Ascending aorta (tissue), 2 donors: ENCODE measurements around the gene CARD10. TPM values are rescaled to one million over a fixed set of nuclear protein-coding genes. Genes with fewer than 3 reads are reported as not detected.
"Not testable (repeated sequence)": the region's sequence is repeated elsewhere in the genome, so short reads cannot be mapped to it uniquely, and the experiment has no call there.

Experiments used
- DNase-seq, 2 donors: peaks; one replicate each; pipeline ENCODE4 v3.0.0-alpha.2; 2019; ENCODE audit warnings: low spot score in 2 of 2
- H3K27ac ChIP-seq, 2 donors: fragments of 200-600 bp; sonication (generic); one replicate each; pipeline ENCODE4 v1.5.1; 2016 to 2017; ENCODE audit warnings: mild to moderate bottlenecking in 1 of 2
- H3K27me3 ChIP-seq: fragments of 200-600 bp; sonication (generic); one replicate; pipeline ENCODE4 v1.5.1; 2017
- H3K36me3 ChIP-seq, 2 donors: fragments of 200-600 bp; sonication (generic); one replicate each; pipeline ENCODE4 v1.5.1; 2016
- H3K4me1 ChIP-seq, 2 donors: fragments of 200-600 bp; sonication (generic); one replicate each; pipeline ENCODE4 v1.5.1; 2016 to 2017; ENCODE audit warnings: mild to moderate bottlenecking in 1 of 2
- H3K4me3 ChIP-seq, 2 donors: fragments of 200-600 bp; sonication (generic); one replicate each; pipeline ENCODE4 v1.5.1; 2016 to 2017; ENCODE audit warnings: mild to moderate bottlenecking in 1 of 2
- H3K9me3 ChIP-seq, 2 donors: fragments of 200-600 bp; sonication (generic); one replicate each; pipeline ENCODE4 v1.5.1; 2016
- intact Hi-C: fragments of 100-400 bp; cut with DNase I; formaldehyde crosslinking; loops from one replicate; pipeline ENCODE4 v1.15.1; 2023
- total RNA-seq: library from RNA; depleted of rRNA; stranded (reverse); fragments of >200 nt; gene quantifications from one replicate; pipeline ENCODE4 v1.1.0, GENCODE V29; 2016
- TF ChIP-seq, protein P1 (sequence below), 3 experiments: fragments of 200-600 bp in 2 of 3; fragments of 450-650 bp in 1 of 3; sonication (generic) in 2 of 3; IDR thresholded peaks; one replicate each; pipeline ENCODE4 v1.5.1; 2016 to 2019; ENCODE audit warnings: antibody characterized with exemption in 3 of 3, mild to moderate bottlenecking in 1 of 3, moderate library complexity in 1 of 3

Gene CARD10
- total RNA-seq, 1 donor from 2014 or later = 21.0 TPM

DNA sequence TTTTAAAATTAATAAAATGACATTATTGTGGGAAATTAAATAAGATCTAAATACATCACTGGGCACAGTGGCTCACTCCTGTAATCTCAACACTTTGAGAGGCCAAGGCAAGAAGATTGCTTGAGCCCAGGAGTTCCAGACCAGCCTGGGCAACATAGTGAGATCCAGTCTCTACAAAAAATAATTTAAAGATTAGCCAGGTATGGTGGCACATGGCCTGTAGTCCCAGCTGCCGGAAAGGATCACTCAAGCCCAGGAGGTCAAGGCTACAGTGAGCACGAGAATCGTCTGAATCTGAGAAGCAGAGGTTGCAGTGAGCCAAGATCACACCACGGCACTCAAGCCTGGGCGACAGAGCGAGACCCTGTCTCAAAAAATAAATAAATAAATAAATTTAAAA lies 15.9 kb upstream of the CARD10 start:
- no peak overlapping the region for H3K27ac ChIP-seq
- TF ChIP-seq, protein P1, sequence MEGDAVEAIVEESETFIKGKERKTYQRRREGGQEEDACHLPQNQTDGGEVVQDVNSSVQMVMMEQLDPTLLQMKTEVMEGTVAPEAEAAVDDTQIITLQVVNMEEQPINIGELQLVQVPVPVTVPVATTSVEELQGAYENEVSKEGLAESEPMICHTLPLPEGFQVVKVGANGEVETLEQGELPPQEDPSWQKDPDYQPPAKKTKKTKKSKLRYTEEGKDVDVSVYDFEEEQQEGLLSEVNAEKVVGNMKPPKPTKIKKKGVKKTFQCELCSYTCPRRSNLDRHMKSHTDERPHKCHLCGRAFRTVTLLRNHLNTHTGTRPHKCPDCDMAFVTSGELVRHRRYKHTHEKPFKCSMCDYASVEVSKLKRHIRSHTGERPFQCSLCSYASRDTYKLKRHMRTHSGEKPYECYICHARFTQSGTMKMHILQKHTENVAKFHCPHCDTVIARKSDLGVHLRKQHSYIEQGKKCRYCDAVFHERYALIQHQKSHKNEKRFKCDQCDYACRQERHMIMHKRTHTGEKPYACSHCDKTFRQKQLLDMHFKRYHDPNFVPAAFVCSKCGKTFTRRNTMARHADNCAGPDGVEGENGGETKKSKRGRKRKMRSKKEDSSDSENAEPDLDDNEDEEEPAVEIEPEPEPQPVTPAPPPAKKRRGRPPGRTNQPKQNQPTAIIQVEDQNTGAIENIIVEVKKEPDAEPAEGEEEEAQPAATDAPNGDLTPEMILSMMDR (IDR thresholded peaks at IDR 0.05) = no peak
- no peaks in the 10 kb centered on the region for H3K36me3 ChIP-seq
- no peaks in the 10 kb centered on the region for H3K9me3 ChIP-seq
- no peak for DNase-seq
- H3K4me1 ChIP-seq = peaks cover 0 to 4% of the 10 kb centered on the region in 2 donors
- no peak overlapping the region for H3K4me3 ChIP-seq
- no peaks in the 10 kb centered on the region for H3K27me3 ChIP-seq
- intact Hi-C loops = no loop called here

DNA sequence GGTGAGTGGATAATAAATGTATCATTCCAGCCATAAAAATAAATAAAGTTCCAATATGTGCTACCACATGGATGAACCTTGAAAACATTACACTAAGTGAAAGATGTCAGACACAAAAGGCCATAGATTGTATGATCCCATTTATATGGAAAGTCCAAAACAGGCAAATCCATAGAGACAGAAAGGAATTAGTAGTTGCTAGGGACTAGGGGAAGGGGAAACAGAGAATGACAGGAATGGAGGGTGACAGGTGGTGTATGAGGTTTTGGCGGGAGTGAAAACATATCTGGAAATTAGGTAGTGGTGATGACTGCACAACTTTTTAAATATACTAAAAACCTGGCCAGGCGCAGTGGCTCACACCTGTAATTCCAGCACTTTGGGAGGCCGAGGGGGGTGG lies 15.2 kb upstream of the CARD10 start:
- Histone ChIP-seq H3K36me3 (no peaks in the 10 kb centered on the region), H3K4me3 (no peak overlapping the region), H3K9me3 (no peaks in the 10 kb centered on the region), H3K4me1 (peaks cover 0 to 4% of the 10 kb centered on the region in 2 donors), H3K27me3 (no peaks in the 10 kb centered on the region), H3K27ac (no peak overlapping the region)
- TF ChIP-seq, protein P1 (IDR thresholded peaks at IDR 0.05) = no peak
- no peak for DNase-seq
- intact Hi-C loops = no loop called here

DNA sequence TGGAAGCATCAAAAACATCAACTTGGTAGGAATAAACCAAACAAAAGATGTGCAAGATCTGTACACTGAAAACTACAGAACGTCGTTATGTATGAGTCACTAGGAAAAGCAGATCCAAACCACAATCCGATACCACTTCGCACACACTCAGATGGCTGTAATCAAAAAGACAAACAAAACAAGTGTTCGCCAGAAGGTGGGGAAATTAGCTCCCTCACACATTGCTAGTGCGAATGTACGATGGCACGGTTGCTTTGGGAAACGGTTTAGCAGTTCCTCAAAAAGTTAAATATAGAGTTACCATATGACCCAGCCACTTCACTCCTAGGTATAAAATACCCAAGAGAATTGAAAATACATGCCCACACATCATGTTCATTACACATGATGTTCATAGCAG lies 14.8 kb upstream of the CARD10 start:
- intact Hi-C loops = no loop called here
- DNase-seq = no peak
- Histone ChIP-seq H3K27ac (no peak overlapping the region), H3K4me3 (no peak overlapping the region), H3K4me1 (peaks cover 0 to 4% of the 10 kb centered on the region in 2 donors), H3K9me3 (no peaks in the 10 kb centered on the region), H3K36me3 (no peaks in the 10 kb centered on the region), H3K27me3 (no peaks in the 10 kb centered on the region)
- TF ChIP-seq, protein P1 (IDR thresholded peaks at IDR 0.05) = no peak

DNA sequence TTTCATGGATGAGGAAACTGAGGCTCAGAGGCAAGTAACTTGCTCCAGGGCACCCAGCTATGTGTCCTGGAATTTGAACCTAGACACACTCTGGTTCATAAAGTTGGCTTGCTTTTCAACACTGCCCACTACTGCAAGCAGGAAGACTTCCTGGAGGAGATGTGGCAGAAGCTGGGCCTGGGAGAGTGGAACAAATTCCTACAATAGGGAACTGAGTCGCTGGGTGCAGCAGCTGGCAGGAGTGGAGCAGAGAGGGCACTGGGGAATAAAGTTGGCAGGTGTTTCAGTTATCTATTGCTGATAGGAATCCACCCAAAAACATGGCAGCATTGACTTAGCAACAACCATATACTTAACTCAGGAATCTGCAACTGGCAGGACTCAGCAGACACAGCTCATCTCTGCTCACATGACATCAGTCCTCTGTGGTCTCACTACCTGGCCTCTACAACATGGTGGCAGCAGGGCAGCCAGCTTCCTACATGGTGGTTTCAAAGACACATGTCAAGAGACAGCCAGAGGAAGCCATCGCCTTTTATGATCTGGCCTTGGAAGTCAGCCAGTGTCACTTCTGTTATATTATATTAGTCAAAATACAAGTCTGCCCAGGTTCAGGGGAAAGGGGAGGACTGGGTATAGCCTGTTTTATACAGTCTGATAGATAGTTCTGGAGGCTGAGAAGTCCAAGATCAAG lies 10.6 kb upstream of the CARD10 start:
- intact Hi-C loops = no loop called here
- Histone ChIP-seq H3K4me1 (no peaks in the 10 kb centered on the region), H3K27ac (no peak overlapping the region)

DNA sequence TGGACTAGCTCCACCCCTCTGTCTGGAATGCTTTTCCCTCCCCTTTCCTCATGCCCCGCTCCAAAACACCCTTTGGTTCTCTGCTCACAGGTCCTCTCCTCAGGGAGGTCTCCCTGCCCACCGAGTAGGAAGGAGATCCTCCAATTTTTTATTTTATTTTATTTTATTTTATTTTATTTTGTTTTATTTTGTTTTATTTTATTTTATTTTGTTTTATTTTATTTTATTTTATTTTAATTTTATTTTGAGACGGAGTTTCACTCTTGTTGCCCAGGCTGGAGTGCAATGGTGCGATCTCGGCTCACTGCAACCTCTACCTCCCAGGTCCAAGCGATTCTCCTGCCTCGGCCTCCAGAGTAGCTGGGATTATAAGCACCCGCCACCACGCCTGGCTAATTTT lies 8.7 kb upstream of the CARD10 start:
- H3K27ac ChIP-seq, DNase-seq, H3K4me3 ChIP-seq, intact Hi-C loops, H3K9me3 ChIP-seq, H3K4me1 ChIP-seq, H3K27me3 ChIP-seq, H3K36me3 ChIP-seq: not testable (repeated sequence)

More for the DNA sequence above, 10.6 kb upstream of the CARD10 start:
- H3K36me3 ChIP-seq = no peaks in the 10 kb centered on the region
- no peak overlapping the region for H3K4me3 ChIP-seq
- no peaks in the 10 kb centered on the region for H3K9me3 ChIP-seq
- DNase-seq = no peak
- TF ChIP-seq, protein P1 (IDR thresholded peaks at IDR 0.05) = no peak
- H3K27me3 ChIP-seq = no peaks in the 10 kb centered on the region

DNA sequence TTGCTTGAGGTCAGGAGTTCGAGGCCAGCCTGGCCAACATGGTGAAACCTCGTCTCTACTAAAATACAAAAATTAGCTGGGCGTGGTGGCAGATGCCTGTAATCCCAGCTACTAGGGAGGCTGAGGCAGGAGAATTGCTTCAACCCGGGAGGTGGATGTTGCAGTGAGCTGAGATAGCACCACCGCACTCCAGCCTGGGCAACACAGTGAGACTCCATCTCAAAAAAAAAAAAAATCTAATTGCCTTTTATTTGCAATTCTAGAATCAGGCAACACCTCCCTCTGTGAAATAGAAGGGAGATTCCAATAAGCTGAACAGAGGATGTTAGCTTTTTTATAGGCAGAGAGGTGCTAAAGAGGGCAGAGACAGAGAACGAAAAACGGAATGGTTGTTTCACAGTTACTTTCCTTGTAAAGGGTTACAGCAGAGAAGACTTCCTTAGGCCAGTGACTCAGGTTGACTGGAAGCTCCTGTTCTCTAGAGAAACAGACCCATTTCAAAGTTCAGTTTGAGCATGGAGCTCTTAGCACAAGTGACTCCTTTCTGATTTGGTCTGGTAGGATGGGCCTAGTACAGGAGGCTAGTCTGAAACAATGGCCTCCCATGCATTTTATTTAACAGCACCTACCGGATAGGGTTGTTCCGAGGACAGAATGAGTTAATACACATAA lies 8.0 kb upstream of the CARD10 start:
- H3K27ac ChIP-seq, H3K36me3 ChIP-seq, H3K4me3 ChIP-seq, intact Hi-C loops, H3K9me3 ChIP-seq, H3K4me1 ChIP-seq, DNase-seq, H3K27me3 ChIP-seq: not testable (repeated sequence)
